HCT116 (cell line): Measurements from ENCODE around the gene ADAD2.

Experiments used
- CEBPB ChIP-seq: IDR thresholded peaks from 2 replicates; pipeline ENCODE4 v1.6.1; 2012; ENCODE audit warnings: low read depth
- EZH2 ChIP-seq: fragments of 200-600 bp; sonication (generic); IDR thresholded peaks from 2 replicates; pipeline ENCODE4 v1.6.1; 2017; ENCODE audit warnings: antibody characterized with exemption, mixed run types
- EZH2phosphoT487 ChIP-seq: fragments of 200-600 bp; IDR thresholded peaks from 2 replicates; pipeline ENCODE4 v1.6.1; 2018; ENCODE audit warnings: antibody characterized with exemption, borderline replicate concordance
- POLR2A ChIP-seq: IDR thresholded peaks from 2 replicates; pipeline ENCODE4 v1.7.0; 2011; ENCODE audit warnings: borderline replicate concordance; ENCODE audit not compliant: insufficient read depth, insufficient read length; ENCODE audit errors: extremely low read depth
- POLR2AphosphoS5 ChIP-seq: IDR thresholded peaks from 2 replicates; pipeline ENCODE4 v1.6.1; 2011; ENCODE audit warnings: mild to moderate bottlenecking, low read depth, low read length, moderate library complexity
- RAD21 ChIP-seq: IDR thresholded peaks from 2 replicates; pipeline ENCODE4 v1.6.1; 2012; ENCODE audit warnings: low read depth, mild to moderate bottlenecking
- SP1 ChIP-seq: IDR thresholded peaks from 2 replicates; pipeline ENCODE4 v1.6.1; 2012; ENCODE audit warnings: low read depth
- YY1 ChIP-seq: IDR thresholded peaks from 2 replicates; pipeline ENCODE4 v1.6.1; 2011; ENCODE audit warnings: low read length, low read depth, moderate library complexity, mild to moderate bottlenecking; ENCODE audit not compliant: insufficient replicate concordance; ENCODE audit errors: extremely low read depth
- ZFX ChIP-seq: fragments of 450-650 bp; IDR thresholded peaks from 2 replicates; pipeline ENCODE4 v1.6.1; 2017
- ZNF274 ChIP-seq: fragments of 200-500 bp; sonication (Bioruptor generic); IDR thresholded peaks from 2 replicates; pipeline ENCODE4 v1.6.1; 2014; ENCODE audit warnings: mild to moderate bottlenecking, low read depth, low read length, inconsistent platforms
- TF ChIP-seq, protein P1 (sequence below), 3 experiments: fragments of 200-600 bp in 1 of 3; sonication (generic) in 1 of 3; IDR thresholded peaks in 2 of 3; conservative IDR thresholded peaks in 1 of 3; 2 replicates each; pipeline ENCODE4 v1.5.1; 2012 to 2017; ENCODE audit warnings: low read depth in 2 of 3, low read length in 2 of 3, antibody characterized with exemption in 1 of 3, borderline replicate concordance in 1 of 3, control low read depth in 1 of 3, mild to moderate bottlenecking in 1 of 3, mixed read lengths in 1 of 3, mixed run types in 1 of 3, moderate library complexity in 1 of 3; ENCODE audit not compliant: insufficient read depth in 1 of 3
- TF ChIP-seq, protein P2 (sequence below): IDR thresholded peaks from 2 replicates; pipeline ENCODE4 v1.6.1; 2012; ENCODE audit warnings: low read depth
- TF ChIP-seq, protein P3 (sequence below): IDR thresholded peaks from 2 replicates; pipeline ENCODE4 v1.6.1; 2012
- TF ChIP-seq, protein P4 (sequence below): IDR thresholded peaks from 2 replicates; pipeline ENCODE4 v1.6.1; 2011; ENCODE audit warnings: mild to moderate bottlenecking, low read length, moderate library complexity; ENCODE audit not compliant: insufficient replicate concordance; ENCODE audit errors: extremely low read depth

- TF ChIP-seq, protein P1, sequence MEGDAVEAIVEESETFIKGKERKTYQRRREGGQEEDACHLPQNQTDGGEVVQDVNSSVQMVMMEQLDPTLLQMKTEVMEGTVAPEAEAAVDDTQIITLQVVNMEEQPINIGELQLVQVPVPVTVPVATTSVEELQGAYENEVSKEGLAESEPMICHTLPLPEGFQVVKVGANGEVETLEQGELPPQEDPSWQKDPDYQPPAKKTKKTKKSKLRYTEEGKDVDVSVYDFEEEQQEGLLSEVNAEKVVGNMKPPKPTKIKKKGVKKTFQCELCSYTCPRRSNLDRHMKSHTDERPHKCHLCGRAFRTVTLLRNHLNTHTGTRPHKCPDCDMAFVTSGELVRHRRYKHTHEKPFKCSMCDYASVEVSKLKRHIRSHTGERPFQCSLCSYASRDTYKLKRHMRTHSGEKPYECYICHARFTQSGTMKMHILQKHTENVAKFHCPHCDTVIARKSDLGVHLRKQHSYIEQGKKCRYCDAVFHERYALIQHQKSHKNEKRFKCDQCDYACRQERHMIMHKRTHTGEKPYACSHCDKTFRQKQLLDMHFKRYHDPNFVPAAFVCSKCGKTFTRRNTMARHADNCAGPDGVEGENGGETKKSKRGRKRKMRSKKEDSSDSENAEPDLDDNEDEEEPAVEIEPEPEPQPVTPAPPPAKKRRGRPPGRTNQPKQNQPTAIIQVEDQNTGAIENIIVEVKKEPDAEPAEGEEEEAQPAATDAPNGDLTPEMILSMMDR (IDR thresholded peaks at IDR 0.05 in 2 of 3, conservative IDR thresholded peaks at IDR 0.05 in 1 of 3; ENCODE audit: borderline replicate concordance in 1 of 3, insufficient read depth in 1 of 3, low read depth in 2 of 3, low read length in 2 of 3), result no peak
- TF ChIP-seq POLR2A, result no peak
- TF ChIP-seq CEBPB, result no peak
- TF ChIP-seq POLR2AphosphoS5, result no peak
- no peak for TF ChIP-seq EZH2phosphoT487
- TF ChIP-seq, protein P2, sequence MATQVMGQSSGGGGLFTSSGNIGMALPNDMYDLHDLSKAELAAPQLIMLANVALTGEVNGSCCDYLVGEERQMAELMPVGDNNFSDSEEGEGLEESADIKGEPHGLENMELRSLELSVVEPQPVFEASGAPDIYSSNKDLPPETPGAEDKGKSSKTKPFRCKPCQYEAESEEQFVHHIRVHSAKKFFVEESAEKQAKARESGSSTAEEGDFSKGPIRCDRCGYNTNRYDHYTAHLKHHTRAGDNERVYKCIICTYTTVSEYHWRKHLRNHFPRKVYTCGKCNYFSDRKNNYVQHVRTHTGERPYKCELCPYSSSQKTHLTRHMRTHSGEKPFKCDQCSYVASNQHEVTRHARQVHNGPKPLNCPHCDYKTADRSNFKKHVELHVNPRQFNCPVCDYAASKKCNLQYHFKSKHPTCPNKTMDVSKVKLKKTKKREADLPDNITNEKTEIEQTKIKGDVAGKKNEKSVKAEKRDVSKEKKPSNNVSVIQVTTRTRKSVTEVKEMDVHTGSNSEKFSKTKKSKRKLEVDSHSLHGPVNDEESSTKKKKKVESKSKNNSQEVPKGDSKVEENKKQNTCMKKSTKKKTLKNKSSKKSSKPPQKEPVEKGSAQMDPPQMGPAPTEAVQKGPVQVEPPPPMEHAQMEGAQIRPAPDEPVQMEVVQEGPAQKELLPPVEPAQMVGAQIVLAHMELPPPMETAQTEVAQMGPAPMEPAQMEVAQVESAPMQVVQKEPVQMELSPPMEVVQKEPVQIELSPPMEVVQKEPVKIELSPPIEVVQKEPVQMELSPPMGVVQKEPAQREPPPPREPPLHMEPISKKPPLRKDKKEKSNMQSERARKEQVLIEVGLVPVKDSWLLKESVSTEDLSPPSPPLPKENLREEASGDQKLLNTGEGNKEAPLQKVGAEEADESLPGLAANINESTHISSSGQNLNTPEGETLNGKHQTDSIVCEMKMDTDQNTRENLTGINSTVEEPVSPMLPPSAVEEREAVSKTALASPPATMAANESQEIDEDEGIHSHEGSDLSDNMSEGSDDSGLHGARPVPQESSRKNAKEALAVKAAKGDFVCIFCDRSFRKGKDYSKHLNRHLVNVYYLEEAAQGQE, result no peak
- no peak for TF ChIP-seq ZFX
- no peak for TF ChIP-seq ZNF274
- TF ChIP-seq YY1, result no peak
- TF ChIP-seq EZH2, result no peak
- TF ChIP-seq, protein P3, sequence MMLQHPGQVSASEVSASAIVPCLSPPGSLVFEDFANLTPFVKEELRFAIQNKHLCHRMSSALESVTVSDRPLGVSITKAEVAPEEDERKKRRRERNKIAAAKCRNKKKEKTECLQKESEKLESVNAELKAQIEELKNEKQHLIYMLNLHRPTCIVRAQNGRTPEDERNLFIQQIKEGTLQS, result no peak
- no peak for TF ChIP-seq RAD21
- TF ChIP-seq, protein P4, sequence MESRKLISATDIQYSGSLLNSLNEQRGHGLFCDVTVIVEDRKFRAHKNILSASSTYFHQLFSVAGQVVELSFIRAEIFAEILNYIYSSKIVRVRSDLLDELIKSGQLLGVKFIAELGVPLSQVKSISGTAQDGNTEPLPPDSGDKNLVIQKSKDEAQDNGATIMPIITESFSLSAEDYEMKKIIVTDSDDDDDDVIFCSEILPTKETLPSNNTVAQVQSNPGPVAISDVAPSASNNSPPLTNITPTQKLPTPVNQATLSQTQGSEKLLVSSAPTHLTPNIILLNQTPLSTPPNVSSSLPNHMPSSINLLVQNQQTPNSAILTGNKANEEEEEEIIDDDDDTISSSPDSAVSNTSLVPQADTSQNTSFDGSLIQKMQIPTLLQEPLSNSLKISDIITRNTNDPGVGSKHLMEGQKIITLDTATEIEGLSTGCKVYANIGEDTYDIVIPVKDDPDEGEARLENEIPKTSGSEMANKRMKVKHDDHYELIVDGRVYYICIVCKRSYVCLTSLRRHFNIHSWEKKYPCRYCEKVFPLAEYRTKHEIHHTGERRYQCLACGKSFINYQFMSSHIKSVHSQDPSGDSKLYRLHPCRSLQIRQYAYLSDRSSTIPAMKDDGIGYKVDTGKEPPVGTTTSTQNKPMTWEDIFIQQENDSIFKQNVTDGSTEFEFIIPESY, result no peak
- no peak for TF ChIP-seq SP1
Measured at GRCh38 chr16:84174396-84174795, 16.6 kb upstream of the ADAD2 start.
